CD1c-positive myeloid dendritic cell (primary cell): ENCODE data around the gene LRRK1.

ENCODE experiments used
- DNase-seq: peaks from one replicate; pipeline ENCODE4 v3.0.0-alpha.2; 2016; ENCODE audit errors: extremely low spot score

LRRK1 gene

DNA sequence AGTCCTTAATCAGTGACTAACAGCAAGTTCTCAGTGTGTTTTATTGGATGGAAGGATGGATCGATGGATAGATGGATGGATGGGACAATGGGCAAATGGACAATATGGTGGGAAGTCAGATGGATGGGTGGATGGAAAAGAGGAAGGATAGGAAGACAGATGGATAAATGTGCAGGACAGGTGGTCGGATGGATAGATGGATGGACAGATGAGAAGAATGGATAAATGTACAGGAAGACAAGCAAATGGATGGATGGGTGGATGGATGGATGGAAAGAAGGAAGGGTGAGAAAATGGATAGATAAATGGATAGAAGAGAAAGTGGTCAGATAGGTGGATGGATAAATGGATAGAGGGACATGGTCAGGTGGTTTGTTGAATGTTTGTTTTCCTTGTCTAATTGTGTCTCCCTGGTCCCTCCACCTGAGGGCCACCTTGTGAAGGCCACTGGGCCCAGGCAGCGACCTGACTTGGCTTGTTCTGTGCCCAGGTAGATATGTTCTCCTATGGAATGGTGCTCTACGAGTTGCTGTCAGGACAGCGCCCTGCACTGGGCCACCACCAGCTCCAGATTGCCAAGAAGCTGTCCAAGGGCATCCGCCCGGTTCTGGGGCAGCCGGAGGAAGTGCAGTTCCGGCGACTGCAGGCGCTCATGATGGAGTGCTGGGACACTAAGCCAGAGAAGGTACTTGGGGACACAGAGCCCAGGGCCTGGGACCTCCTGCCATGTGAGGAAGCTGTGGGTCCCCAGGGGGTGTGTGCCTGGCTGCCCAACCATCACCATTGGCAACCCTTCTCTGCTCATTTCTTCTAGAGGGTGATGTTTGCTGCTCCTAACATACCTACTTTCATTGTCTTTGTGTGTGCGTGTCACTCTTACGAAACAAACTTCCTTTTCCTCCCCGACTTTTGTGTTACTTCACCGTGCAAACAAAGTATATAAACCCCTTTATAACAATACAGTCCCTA lies 137.5 kb downstream of the LRRK1 start:
- DNase-seq, result no peak

DNA sequence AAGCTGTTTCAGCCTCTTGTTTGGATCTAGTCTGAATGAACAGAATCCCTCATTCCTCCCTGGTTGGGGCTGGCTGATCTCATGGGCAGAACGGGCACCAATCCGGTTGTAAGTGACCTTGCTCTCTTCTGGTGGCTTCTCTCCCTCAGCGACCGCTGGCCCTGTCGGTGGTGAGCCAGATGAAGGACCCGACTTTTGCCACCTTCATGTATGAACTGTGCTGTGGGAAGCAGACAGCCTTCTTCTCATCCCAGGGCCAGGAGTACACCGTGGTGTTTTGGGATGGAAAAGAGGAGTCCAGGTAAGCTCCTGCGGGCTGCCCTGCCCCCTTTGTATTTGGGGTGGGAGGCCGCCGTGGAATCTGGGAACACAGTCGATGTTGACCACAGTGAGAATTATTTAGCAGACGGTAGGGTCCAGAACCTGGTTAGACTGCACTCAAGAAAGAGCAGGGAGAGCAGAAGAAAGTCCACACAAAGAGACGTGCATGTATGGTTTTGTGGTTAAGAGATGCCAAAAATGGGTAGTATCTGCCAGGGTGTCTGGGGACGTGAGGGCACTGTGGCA lies 138.8 kb downstream of the LRRK1 start:
- DNase-seq, result no peak

DNA sequence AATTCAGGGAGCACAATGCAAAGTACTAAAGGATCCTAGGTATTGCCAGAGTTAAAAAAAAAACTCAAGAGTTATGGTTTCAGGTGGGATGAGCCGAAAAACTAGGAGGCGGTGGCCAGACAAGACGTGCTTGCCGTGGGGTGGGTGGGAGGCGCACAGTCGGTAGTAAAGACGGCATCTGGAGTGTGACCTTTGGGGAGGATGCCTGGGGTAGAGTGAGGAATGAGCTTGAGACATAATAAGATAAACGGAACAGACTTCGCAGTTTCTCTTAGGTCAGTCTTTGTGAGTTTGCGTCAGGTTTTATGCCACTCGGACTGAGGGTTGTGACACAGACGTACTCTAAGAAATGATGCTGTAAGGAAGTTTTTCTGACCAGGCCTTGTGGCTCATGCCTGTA lies 139.6 kb downstream of the LRRK1 start:
- DNase-seq, result no peak

DNA sequence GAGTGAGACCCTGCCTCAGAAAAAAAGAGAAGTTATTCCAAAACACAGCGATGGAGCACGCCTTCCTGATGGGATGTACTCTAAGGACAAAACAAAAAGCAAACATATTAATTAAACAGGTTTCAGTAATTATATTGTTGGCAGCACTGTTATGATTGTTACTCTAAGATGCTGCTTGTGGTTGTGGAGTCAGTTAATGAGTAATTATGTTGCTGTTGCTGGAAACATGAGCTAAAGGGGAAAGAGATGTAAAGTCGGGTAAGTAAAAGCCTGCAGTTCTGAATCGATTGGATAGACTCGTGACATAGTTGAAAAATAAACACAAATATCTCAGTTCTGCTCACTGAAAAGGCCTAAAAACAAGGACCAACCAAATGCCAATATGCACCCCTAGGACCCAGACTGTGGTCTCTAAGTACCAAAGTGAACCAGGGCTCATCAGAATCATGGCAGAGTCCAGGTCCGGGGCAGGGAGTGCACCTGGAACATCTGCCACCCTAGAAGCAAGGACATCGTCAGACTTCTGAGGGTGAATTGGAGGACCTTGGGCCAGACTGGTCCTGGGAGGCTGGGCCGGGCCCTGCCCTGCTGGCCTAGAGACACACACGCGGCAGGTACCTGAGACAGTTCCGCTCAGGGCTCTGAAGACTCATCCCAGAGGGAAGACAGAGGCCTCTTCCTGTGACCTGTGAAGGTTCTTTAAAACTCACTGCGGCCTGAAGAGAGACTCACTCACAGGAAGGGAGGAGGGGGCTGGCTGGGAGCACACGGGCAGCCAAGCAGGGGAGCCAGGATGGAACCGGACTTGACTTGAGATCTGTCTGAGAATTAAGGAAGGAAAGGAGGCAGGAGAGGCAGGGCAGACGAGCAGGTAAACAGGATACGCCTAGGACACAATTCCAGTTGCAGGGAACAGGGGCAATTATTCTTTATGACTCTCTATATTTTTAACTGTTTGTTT lies 140.5 kb downstream of the LRRK1 start:
- DNase-seq, result no peak

DNA sequence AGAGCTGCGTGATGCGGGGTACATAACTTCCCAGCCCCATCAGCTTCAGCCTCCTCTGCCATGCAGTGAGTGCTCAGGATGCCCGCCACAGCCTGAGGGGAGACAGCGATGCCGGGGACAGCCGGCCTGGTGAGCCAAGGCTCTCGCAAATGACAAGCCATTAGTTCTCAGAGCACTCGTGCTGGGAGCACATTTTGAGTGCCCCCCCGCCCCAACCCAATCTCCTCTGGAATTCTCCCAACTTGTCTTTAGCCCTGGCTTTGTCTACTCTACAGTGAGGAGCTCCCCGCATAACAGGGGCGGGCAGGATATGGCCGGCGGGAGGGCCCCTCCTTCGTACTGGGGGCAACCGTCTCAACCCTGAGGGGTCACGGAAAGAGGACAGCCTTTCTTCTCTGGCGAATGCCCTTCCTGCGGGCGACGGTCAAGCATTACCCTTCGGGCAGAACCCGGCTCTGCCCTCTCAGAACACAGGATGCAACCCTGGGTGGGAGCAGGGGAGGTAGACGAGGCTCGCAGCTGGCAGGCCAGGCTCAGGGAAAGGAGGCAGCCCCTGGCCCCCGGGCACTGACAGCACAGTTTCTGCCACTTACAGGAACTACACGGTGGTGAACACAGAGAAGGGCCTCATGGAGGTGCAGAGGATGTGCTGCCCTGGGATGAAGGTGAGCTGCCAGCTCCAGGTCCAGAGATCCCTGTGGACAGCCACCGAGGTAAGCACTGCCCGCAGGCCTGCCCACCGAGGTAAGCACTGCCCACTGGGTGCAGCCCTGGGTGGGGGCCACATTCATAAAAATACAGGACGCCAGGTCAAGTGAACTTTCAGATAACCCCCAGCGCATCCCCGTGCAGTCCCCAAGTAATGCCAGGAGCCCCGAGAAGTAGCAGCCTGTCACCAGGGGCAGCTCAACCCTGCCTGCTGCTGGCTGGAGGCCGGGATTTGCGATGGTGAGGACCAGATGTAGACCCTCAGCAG lies 141.7 kb downstream of the LRRK1 start:
- DNase-seq, result no peak

DNA sequence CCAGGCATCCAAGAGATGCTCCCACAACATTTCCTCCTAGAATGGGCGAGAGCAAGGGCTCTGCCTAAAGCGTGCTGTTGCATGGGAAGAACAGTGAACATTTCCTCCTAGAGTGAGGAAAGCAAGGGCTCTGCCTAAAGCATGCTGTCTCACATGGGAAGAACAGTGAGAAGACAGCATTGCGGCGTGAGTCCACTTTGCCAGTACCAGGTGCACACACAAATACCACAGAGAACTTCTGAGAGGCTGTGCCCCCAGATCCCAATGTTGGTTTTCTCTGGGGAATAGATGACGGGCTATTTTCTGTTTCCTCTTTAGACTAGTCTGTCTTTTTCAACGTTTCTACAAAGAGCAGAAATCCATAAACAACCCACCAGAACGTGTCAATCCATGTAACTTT lies 142.9 kb downstream of the LRRK1 start:
- no peak for DNase-seq

DNA sequence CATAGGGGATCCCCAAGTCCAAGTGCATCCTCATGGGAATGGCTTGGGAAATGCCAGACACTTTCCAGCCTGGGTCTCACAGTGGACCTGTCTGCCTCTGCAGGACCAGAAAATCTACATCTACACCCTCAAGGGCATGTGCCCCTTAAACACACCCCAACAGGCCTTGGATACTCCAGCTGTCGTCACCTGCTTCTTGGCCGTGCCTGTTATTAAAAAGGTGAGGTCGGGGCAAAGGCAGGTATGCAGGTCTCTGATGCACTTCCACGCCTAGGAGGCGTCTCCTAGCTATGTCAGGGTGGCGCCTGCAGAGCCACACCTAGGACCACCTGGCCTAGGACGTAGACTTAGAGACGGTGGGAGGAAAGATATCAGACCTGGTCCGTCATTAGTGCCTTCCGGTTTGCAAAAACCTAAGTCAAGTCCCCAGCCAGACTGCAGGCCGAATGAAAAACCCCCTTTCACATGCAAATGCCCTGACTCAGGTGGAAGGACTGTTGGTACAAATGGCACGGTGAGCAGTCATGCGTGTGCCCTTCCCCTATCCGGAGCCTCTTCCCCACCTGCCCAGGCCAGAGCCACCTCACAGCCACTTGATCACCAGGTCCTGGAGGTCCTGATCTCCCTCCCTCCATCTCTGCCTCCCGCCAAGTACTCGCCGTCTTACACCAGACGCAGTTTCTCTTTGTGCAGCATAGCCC lies 143.5 kb downstream of the LRRK1 start:
- no peak for DNase-seq

DNA sequence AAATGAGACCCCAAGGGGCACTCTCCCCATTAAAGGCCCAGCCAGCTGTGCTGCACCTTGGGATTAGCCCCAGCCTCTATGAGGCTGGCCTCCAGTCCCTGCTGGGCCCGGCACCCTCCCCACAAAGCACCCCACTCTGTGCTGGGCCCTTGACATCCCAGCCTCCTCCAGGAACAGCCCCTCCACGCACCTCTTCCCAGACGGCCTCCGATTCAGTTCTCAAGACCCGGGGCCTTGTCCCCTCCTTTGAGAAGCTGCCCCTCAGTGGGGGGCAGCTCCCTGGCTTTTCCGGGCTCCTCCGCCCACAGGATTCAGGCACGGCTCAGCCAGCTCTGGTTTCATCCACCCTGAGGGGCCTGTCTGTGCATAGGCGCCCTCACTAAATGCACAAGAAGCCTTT lies 144.1 kb downstream of the LRRK1 start:
- DNase-seq, result no peak

DNA sequence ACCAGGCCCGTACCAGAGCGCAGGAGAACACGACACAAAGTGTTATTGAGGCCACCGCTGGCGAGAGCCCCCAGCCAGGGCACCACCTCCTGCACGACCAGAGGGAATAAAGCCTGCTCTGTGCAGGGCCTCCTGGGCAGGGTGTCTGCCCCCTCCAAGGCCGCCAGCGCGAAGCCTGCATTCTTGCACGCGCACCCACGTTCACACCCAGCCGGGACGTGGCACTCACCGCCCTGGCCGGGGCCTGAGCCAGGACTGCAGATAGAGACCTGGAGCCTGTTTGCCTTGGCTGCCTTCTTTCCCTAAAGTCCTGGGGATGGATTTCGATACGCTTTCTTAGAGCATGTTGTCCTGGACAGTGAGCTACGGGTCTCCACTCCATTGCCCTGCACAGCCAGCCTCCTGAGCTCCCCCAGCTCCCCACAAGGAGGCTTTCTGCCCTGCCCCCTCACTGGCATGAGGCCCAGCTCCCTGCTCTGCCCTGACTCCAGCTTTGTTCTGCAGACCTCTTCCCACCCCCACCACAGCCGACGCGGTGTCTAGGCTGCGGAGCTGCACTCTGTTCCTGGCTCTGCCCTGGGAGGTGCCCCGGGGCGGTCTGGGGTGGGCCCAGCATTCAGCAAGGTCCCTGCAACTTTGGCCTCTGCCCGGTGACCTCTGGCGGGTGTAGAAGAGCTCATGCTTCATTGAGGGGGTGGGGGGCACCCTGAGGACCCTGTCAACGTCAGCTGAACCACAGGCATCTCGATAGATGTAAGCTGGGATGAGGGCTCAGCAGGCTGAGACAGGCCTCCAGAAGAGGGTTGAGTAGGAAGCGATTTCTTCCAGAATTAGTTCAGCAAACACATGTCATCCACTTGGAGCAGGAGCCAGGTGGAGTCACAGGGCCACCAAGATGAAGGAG lies 145.0 kb downstream of the LRRK1 start:
- no peak for DNase-seq

DNA sequence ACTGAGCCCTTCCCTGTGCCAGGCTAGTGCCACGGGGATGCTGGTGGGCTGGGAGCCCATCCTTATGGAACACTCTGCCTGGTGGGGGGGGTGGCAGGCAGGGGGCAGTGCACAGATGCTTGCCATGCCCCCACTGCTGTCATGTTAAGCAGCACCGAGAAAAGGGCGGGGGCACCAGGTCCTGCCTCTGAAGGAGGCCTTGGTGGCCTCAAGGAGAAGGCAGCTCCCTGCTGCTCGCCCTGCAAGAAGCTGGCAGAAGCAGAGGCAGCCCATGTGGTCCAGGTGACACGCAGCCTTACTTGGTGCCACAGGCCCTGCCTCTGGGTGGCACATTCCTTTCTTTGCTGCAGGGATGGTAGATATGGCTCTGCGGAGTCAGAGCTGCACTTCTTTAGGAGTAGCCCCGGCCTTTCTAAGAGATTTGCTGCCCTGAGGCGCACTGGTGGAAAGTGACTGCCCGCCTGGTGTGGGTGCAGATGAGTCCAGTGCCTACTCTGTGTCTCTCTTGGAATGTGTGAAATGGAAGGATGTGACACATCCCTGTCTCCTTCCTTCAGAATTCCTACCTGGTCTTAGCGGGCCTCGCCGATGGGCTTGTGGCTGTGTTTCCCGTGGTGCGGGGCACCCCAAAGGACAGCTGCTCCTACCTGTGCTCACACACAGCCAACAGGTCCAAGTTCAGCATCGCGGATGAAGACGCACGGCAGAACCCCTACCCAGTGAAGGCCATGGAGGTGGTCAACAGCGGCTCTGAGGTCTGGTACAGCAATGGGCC lies 145.8 kb downstream of the LRRK1 start:
- DNase-seq, result no peak

DNA sequence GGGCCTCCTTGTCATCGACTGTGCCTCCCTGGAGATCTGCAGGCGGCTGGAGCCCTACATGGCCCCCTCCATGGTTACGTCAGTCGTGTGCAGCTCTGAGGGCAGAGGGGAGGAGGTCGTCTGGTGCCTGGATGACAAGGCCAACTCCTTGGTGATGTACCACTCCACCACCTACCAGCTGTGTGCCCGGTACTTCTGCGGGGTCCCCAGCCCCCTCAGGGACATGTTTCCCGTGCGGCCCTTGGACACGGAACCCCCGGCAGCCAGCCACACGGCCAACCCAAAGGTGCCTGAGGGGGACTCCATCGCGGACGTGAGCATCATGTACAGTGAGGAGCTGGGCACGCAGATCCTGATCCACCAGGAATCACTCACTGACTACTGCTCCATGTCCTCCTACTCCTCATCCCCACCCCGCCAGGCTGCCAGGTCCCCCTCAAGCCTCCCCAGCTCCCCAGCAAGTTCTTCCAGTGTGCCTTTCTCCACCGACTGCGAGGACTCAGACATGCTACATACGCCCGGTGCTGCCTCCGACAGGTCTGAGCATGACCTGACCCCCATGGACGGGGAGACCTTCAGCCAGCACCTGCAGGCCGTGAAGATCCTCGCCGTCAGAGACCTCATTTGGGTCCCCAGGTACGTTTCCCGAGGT lies 146.5 kb downstream of the LRRK1 start:
- DNase-seq, result no peak

DNA sequence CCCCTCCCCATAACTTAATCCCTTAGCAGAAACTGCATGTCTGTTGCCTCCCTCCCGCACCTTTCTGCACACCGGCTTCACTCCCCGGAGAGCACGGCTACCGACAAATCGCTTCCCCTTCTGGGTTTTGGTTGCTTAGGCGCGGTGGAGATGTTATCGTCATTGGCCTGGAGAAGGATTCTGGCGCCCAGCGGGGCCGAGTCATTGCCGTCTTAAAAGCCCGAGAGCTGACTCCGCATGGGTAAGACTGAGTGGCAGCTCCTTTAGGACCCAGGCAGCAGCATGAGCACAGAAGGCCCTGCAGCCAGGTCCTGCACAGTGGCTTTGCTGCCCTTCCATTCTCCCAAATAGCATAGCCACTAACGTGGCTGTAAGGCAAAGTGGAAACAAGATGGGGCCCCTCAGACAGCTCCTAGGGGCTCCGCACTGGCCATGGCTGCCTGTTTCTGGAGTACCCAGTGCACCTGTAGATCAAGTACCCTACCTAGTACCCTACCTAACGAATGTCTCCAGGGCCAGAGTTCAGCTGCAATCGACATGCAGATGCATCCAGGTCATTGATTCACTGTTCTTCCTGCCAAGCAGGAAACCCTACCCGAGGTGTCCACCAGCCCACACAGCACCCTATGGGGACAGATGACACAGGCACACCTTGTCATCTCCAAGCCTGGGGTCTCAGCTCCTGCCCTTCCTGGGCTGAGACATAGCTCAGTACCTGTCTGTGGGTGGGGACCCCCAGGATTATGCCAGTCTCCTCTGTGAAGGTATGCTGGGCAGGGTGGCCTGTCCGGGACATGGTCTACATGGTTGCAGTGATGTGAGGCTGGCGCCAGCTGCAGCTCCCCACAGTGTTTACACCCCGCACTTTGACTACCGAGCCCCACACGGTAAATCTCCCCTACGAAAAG lies 147.6 kb downstream of the LRRK1 start:
- DNase-seq, result no peak

DNA sequence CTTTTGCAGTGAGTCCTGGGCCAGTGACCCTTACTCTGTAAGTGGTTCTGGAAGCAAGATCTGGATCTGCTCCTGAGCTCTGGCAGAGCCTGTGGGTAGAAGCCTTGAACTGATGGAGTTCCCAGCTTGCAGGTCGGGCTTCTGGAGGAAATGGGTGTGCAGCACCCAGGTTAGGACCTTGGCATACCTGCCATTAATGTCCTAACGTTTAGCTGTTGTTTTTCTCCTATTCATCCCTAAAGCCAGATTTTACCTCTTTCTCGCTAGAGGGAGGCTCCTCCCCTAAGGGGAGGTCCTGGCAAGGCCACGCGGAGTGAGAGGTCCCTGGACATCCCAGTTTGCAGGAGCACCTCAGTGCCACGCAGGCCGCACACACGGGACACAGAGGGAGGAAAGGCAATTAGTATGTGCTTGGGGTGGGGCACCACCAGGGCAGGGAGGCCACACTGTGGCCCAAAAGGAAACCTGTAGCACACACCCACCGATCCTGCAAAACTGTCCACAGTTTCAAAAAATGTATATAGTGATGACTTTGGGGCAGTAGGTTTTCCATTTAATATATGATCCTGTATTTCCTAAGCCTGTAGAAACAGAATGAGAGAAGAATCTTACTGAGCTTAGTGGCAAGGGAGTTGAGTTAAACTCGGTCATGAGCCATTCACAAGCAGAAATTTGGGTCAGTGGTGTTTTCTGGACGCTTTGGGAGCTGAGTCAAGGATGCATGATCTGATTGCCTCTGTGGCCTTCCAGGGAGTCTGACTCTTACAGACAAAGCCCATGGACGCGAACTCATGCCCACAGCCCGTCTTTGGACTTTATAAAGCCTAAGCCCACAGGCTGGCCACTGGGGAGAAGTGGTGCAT lies 148.7 kb downstream of the LRRK1 start:
- no peak for DNase-seq

DNA sequence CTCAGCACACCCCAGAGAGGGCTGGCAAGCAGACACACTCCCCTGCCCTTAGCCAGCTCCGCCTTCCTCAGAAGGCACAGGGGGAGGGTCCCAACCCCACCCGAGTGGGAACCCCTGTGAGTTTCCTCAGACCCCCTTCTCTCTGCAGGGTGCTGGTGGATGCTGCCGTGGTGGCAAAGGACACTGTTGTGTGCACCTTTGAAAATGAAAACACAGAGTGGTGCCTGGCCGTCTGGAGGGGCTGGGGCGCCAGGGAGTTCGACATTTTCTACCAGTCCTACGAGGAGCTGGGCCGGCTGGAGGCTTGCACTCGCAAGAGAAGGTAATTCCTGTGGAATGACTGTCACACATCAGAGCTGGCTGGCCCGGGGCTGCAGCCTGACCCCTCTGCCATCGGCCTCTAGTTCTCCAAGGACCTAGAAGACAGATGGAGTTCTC lies 149.4 kb downstream of the LRRK1 start:
- no peak for DNase-seq

DNA sequence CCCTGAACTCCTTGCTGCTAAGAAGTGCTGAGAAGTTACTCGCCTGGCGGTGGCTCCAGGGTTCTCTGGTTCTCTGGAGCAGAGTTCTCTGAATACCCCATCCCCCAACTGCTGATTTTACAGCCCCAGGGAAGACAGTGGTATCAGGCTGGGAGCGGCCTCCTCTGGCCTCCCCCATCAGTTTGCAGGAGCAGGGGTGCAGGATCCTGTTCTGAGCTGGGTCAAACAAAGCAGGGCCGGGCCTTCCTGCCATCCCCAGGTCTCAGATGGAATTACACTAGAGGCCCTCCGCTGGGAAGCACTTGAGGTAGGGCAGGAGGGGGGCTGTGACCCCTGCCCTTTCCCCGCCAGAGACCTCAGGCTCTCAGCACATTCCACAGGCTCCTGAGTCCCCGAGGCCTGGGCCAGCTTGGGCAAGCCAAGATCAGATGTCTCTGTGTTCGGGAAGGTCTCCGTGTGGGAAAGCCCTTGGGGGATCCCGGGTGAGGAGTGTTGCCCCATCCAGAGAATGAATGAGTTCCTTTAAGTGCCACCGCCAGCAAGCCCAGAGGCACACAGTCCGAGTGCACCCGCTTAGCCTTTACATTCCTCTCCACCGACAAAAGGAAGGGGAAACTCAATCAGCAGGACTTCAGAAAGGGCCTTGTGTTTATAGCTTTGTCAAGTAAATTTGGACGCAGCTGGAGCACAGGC lies 149.9 kb downstream of the LRRK1 start:
- no peak for DNase-seq

DNA sequence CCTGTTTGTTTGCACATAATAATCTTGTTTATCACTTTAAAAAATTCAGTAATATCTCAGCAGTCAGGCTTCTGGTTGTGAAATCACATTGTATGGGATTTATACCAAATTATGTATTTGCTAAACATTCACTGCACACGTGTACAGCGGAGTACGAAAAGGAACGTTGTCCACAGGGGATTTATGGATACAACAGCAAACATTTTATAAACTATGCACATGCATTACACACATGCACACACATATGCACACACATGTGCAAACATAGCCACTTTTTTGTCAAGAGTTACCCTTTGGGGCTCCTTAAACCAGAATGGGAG lies 150.5 kb downstream of the LRRK1 start:
- no peak for DNase-seq
